Measurements from ENCODE around the gene SENP8.
"Not testable (repeated sequence)": the region's sequence is repeated elsewhere in the genome, so short reads cannot be mapped to it uniquely, and the experiment has no call there.

The SENP8 gene

DNA sequence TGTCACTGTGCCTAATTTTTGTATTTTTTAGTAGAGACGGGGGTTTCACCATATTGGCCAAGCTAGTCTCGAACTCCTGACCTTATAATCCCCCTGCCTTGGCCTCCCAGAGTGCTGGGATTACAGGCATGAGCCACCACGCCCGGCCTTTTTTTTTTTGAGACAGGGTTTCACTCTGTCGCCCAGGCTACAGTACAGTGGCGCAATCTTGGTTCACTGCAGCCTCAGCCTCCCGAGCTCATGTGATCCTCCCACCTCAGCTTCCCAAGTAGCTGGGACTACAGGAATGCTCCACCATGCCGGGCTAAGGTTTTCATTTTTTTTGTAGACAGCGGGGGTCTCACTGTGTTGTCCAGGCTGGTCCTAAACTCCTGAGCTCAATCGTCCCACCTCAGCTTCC is 53.8 kb downstream of the SENP8 start:
- not testable (repeated sequence) for H3K9me3 Mint-ChIP-seq; H3K4me3 Mint-ChIP-seq; H3K27ac Mint-ChIP-seq; H3K27me3 Mint-ChIP-seq; H3K36me3 Mint-ChIP-seq (ENCODE audit: low read depth); DNase-seq; H3K4me1 Mint-ChIP-seq (ENCODE audit: low read depth)

DNA sequence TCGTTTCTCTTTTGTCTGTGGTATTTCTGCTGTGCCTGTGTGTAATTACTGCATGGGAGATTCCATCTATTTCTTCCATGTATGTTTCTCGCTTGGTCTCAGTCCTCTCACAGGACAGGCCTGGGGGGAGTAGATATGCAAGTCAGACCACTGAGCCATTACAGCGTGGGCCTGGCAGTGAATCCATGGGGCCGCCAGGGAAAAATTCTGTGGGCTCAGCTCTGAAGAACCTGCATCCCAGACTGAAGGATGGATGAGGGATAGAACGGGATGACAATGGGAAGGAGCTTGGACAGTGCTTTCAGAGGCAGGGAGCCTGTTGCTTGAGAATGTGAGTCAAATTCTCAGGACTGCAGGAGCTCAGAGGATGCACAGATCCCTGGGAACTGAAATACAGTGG is 54.6 kb downstream of the SENP8 start:
- H3K27ac Mint-ChIP-seq: no peak overlapping the region
- no peak for DNase-seq

DNA sequence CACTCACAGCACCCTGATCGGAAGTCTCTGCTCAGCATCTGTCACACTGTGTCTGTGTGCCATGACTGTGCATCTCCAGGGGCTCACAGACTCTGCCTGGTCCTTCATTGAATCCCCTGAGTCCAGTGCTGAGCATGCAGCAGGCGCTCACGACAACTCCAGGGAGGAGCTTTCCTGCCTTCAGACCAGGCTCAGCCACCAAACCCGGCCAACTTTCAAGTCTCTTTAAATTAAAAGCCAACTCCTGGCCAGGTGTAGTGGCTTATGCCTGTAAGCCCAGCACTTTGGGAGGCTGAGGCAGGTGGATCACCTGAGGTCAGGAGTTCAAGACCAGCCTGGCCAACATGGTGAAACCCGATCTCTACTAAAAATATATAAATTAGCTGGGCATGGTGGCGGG is 55.2 kb downstream of the SENP8 start:
- Mint-ChIP-seq H3K36me3 (ENCODE audit: low read depth) (no peaks in the 10 kb centered on the region), H3K9me3 (no peaks in the 10 kb centered on the region), H3K4me1 (ENCODE audit: low read depth) (no peaks in the 10 kb centered on the region), H3K27ac (no peak overlapping the region), H3K27me3 (peaks cover 9% of the 10 kb centered on the region), H3K4me3 (no peak overlapping the region)
- no peak for DNase-seq

More for the DNA sequence above, 54.6 kb downstream of the SENP8 start:
- no peaks in the 10 kb centered on the region for H3K9me3 Mint-ChIP-seq
- H3K4me1 Mint-ChIP-seq (ENCODE audit: low read depth): no peaks in the 10 kb centered on the region
- H3K27me3 Mint-ChIP-seq: peaks cover 9% of the 10 kb centered on the region
- H3K36me3 Mint-ChIP-seq (ENCODE audit: low read depth): no peaks in the 10 kb centered on the region
- no peak overlapping the region for H3K4me3 Mint-ChIP-seq

DNA sequence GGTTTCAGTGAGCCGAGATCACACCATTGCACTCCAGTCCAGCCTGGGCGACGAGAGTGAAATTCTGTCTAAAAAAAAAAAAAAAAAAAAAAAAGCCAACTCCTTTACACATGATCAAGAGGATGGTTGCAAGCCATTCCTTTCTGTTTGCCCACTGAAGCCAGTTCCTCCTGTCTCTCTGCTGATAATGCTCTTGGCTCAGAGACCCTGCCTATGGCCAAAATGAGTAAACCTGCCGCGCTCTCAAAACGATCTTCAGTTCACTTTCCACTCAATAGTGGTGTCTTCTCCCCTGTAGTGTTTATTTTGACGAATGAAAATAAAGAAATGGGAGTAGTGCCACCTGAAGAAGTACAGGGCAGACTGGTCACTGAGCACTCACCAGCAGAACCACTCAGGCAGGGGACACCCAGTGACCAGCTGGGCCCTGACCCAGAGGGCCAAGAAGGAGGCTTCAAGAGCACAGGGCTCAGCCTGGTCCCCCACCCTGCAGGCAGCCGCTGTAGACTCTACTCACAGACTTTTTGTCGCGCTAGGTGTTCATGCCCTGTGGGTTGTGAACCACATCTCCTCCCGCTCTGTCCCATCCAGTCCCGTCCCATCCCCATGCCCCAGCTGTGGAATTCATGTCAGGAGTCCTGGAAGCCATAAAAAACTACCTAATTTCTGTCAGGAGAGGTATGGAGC is 55.8 kb downstream of the SENP8 start:
- DNase-seq: no peak
- no peak overlapping the region for H3K27ac Mint-ChIP-seq
- H3K4me1 Mint-ChIP-seq (ENCODE audit: low read depth): no peaks in the 10 kb centered on the region
- no peaks in the 10 kb centered on the region for H3K36me3 Mint-ChIP-seq (ENCODE audit: low read depth)
- H3K27me3 Mint-ChIP-seq: peaks cover 9% of the 10 kb centered on the region
- H3K4me3 Mint-ChIP-seq: no peak overlapping the region
- no peaks in the 10 kb centered on the region for H3K9me3 Mint-ChIP-seq

DNA sequence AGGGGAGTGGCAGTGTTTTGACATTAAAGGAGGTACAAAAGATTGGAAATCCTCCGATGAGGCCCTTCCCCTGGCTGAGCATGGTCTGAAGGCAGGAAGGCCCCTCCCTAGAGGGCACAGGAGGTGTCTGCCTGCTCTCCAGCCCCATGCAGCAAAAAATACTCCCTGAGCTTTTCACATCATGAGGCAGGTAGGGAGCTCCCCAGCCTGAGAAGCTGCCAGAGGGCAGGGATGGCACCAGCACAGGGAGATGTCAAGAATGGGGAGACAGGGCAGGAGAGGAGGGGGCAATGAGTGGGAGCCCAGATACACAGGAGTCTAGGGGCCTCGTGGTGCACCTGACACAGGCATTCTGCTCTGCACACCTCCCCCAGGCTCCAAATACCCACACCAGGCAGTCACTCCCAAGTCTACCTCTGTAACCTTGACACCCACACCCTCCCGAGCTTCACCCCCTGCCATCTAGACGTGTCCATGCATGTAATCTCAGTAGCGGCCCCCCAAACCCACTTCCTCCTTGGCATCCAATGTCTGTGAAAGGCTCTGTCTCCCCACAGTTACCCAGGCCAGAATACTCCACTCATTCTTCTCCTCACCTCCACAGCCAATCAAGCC is 56.5 kb downstream of the SENP8 start:
- H3K27me3 Mint-ChIP-seq: peaks cover 9% of the 10 kb centered on the region
- no peak for DNase-seq
- H3K4me3 Mint-ChIP-seq: no peak overlapping the region
- no peak overlapping the region for H3K27ac Mint-ChIP-seq
- H3K9me3 Mint-ChIP-seq: no peaks in the 10 kb centered on the region
- H3K36me3 Mint-ChIP-seq (ENCODE audit: low read depth): no peaks in the 10 kb centered on the region
- no peaks in the 10 kb centered on the region for H3K4me1 Mint-ChIP-seq (ENCODE audit: low read depth)

DNA sequence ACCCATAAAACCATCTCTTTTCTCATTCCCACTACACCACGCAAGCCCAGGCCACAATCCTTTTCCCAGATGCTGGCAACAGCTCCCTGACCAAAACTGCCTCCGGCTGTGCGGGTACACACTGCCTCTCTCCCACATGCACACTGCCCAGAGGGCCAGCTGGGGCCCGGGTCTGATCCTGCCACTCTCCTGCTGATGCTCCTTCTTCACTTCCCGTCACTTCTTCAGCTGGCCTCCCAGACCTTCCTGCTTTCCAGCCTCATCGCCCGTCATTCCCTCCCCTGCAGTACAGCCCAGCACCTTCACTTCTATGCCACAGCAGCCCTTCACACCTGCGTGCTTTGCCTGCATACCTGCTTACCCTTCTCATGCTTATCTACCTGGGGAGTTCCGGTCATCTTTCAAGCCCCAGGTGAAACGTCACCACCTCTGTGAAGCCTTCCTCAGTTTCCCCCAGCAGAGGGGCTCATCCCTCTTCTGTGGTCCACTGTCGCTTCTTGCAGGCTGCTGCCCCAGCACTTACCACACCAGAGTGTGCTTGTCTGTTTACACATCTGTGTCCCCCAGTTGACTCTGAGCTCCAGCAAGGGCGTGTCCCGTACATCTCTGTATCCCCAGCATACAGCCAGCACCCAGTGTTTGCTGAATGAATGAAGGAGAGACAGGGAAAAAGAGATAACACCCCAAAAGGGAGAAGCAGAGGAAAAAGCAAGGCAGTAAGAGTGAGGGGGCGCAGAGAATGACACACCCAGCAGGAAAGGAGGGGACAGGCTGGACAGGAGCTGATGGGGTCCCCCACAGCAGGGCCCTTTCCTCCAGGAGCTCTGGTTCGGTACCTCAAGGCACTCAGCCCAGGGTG is 57.2 kb downstream of the SENP8 start:
- no peak overlapping the region for H3K4me3 Mint-ChIP-seq
- H3K9me3 Mint-ChIP-seq: no peaks in the 10 kb centered on the region
- no peak overlapping the region for H3K27ac Mint-ChIP-seq
- DNase-seq: no peak
- no peaks in the 10 kb centered on the region for H3K4me1 Mint-ChIP-seq (ENCODE audit: low read depth)
- peaks cover 9% of the 10 kb centered on the region for H3K27me3 Mint-ChIP-seq
- H3K36me3 Mint-ChIP-seq (ENCODE audit: low read depth): no peaks in the 10 kb centered on the region

DNA sequence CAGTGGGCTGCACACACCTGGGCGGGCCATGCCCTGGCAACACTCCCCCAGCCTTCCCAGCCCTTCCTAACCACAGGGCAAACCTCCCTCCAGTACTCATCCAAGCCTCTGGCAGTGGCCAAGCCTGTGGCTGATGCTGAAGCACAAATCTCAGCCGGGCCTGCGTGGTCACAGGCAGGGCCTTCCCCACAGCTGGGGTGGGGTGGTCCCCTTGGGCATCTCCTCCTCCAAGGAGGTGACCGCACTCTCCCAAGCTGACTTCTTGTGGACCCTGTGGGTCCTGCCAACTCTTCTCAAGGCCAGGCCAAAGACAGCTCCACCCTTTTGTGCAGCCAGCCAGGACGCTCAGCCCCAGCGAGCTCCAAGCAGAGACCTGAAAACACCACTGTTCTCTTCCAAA is 58.0 kb downstream of the SENP8 start:
- Mint-ChIP-seq H3K27ac (no peak overlapping the region), H3K4me1 (ENCODE audit: low read depth) (no peaks in the 10 kb centered on the region), H3K4me3 (no peak overlapping the region), H3K9me3 (no peaks in the 10 kb centered on the region), H3K36me3 (ENCODE audit: low read depth) (no peaks in the 10 kb centered on the region), H3K27me3 (peaks cover 14% of the 10 kb centered on the region)
- DNase-seq: no peak

DNA sequence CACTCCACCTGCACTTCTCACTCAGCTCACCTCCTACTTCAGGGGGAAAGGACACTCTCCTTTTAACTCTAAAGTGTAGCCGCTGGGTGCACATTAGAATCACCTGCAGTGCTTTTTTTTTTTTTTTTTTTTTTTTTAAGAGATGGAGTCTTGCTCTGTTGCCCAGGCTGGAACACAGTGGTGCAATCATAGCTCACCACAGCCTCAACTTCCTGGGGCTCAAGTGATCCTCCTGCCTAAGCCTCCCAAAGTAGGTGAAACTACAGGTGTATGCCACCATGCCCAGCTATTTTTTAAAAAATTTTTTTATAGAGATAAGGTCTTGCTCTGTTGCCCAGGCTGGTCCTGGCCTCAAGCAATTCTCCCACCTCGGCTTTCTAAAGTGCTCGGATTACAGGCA is 58.5 kb downstream of the SENP8 start:
- H3K27me3 Mint-ChIP-seq: peaks cover 19% of the 10 kb centered on the region
- no peak overlapping the region for H3K27ac Mint-ChIP-seq
- H3K36me3 Mint-ChIP-seq (ENCODE audit: low read depth): no peaks in the 10 kb centered on the region
- no peak for DNase-seq
- H3K4me1 Mint-ChIP-seq (ENCODE audit: low read depth): no peaks in the 10 kb centered on the region
- no peak overlapping the region for H3K4me3 Mint-ChIP-seq
- H3K9me3 Mint-ChIP-seq: no peaks in the 10 kb centered on the region

DNA sequence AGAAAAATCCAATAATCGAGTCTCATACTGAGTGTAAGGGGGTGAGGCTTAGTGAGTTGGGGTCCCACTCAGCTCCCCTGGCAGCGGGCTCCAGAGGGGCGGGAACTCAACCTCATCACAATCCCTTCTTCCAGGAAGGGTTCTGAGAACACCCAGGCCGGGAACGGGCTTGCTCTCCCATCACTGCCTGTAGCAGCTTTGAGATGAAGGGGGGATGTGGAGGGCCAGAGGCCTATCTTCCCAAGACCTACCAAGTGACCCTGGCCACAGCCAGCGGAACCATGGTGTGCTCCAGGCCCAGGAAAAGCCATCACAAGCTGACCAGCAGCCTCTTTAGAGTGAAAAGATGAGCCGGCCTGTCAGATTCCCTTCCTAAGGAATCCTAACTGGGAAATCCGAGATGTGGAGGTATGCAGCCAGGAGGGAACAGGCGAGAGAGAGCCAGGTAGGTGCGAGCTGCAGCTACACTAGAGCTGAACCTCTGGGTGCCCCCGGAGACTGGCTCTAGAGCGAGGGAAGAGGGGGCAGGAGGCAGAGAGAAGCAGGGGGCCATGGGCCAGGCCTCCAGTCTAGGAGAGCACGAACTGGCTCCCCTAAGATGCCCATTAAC is 60.9 kb downstream of the SENP8 start:
- H3K9me3 Mint-ChIP-seq: no peaks in the 10 kb centered on the region

DNA sequence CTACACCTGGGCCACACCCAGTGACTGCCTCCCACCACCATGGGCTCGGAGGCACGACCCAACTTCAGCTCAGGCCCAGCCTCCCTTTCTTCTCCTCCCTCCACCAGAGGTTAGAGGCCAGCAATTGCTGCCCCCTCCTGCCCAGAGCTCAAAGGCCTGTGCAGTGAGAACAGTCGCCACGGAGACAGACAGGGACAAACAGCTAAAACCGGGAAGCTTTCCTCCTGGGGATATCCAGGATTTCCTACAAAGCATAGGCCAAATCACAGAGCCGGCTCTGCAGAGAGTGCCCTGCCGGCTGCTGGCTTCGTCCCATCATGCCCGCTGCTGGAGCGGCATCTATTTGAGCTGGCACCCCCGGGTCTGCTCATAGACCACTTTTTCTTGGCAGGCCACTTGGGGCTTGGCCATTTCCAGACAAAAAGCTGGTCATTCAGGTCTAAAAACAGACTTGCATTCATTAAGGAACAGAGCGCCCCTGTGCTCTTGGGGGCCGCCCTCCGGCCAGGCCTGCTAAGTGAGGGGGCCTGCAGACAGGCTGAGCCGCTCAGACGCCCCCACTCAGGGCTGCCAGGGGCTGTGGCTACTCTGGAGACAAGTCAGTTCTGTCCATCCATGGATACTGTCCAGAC is 61.9 kb downstream of the SENP8 start:
- Mint-ChIP-seq H3K4me3 (no peak overlapping the region), H3K36me3 (ENCODE audit: low read depth) (no peaks in the 10 kb centered on the region), H3K9me3 (no peaks in the 10 kb centered on the region), H3K4me1 (ENCODE audit: low read depth) (no peaks in the 10 kb centered on the region), H3K27me3 (peaks cover 42% of the 10 kb centered on the region), H3K27ac (no peak overlapping the region)
- DNase-seq: no peak

More for the DNA sequence above, 60.9 kb downstream of the SENP8 start:
- H3K4me1 Mint-ChIP-seq (ENCODE audit: low read depth): no peaks in the 10 kb centered on the region
- no peaks in the 10 kb centered on the region for H3K36me3 Mint-ChIP-seq (ENCODE audit: low read depth)
- peaks cover 40% of the 10 kb centered on the region for H3K27me3 Mint-ChIP-seq
- no peak overlapping the region for H3K4me3 Mint-ChIP-seq
- no peak overlapping the region for H3K27ac Mint-ChIP-seq
- DNase-seq: no peak

DNA sequence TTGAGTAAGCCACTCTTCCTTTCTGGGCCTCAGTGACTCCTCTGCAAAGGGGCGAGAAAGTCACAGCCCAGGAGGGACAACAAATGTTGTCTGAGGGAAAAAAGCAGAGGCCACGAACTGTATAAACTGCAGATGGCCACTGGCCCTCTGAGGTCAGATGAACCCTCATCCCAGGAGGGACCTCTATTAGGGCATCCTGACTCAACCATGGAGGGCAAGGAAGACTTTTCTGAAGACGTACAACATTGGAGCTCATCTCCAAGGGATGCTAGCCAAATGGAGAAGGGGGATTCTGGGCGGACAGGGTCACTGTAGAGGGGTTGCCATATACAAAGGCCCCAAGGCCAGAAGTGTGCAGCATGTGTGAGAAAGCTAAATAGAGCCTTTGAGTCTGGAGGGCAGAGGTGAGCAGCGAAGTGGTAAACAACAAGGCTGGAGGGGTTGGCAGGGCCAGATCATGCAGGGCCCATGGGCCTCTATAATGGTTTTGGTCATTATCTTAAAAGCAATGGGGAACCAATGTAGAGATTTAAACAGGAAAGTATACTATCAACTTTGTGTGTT is 62.6 kb downstream of the SENP8 start:
- peaks cover 41% of the 10 kb centered on the region for H3K27me3 Mint-ChIP-seq
- no peak for DNase-seq
- H3K36me3 Mint-ChIP-seq (ENCODE audit: low read depth): no peaks in the 10 kb centered on the region
- no peaks in the 10 kb centered on the region for H3K9me3 Mint-ChIP-seq
- no peak overlapping the region for H3K27ac Mint-ChIP-seq
- H3K4me1 Mint-ChIP-seq (ENCODE audit: low read depth): no peaks in the 10 kb centered on the region
- no peak overlapping the region for H3K4me3 Mint-ChIP-seq

DNA sequence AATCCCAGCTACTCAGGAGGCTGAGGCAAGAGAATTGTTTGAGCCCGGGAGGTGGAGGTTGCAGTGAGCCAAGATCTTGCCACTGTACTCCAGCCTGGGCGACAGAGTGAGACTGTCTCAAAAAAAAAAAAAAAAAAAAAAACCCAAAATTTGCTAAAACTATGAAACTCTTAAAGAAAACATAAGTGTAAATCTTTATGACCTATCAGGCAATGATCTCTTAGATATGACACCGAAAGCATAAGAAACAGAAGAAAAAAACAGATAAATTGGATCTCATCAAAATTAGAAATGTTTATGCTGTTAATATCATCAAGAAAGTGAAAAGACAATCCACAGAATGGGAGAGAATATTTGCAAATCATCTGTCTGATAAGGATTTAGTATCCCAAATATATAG is 64.0 kb downstream of the SENP8 start:
- no peaks in the 10 kb centered on the region for H3K9me3 Mint-ChIP-seq
- DNase-seq: no peak
- no peaks in the 10 kb centered on the region for H3K4me1 Mint-ChIP-seq (ENCODE audit: low read depth)
- H3K27me3 Mint-ChIP-seq: peaks cover 41% of the 10 kb centered on the region
- no peak overlapping the region for H3K4me3 Mint-ChIP-seq
- H3K36me3 Mint-ChIP-seq (ENCODE audit: low read depth): no peaks in the 10 kb centered on the region
- no peak overlapping the region for H3K27ac Mint-ChIP-seq

DNA sequence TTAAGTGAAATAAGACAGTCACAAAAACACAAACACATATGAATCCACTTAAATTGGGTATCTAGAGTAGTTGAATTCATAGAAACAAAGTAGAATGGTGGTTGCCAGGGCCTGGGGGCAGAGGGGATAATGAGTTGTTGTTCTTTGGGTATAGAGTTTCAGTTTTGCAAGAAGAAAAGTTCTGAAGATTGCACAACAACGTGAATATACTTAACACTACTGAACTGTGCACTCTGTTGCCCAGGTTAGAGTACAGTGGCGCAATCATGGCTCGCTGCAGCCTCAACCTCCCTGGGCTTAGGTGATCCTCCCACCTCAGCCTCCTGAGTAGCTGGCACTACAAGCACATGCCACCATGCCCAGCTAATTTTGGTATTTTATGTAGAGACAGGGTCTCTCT is 64.5 kb downstream of the SENP8 start:
- Mint-ChIP-seq H3K27ac (no peak overlapping the region), H3K36me3 (ENCODE audit: low read depth) (no peaks in the 10 kb centered on the region), H3K9me3 (no peaks in the 10 kb centered on the region), H3K4me3 (no peak overlapping the region), H3K4me1 (ENCODE audit: low read depth) (no peaks in the 10 kb centered on the region), H3K27me3 (peaks cover 44% of the 10 kb centered on the region)
- DNase-seq: no peak

DNA sequence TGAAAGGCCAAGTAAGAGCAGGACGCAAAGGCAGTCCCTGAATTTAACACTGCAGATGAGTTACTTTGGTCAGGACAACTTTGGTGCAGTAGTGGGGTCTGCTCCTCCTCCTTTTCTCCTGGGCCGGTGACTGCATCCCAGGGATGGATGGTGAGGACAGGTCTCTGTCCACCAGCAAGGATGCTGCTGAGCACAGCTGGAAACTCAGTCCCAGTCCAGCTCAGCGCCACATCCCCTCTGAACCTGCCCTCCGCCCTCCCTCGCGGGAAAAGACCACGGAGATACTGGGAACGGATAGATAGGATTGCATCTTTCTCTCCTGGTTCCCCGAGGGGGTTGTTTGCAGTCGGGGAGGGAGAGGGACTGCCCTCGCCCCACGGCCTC is 65.6 kb downstream of the SENP8 start:
- no peaks in the 10 kb centered on the region for H3K4me1 Mint-ChIP-seq (ENCODE audit: low read depth)
- peaks cover 50% of the 10 kb centered on the region for H3K27me3 Mint-ChIP-seq
- H3K36me3 Mint-ChIP-seq (ENCODE audit: low read depth): no peaks in the 10 kb centered on the region
- no peaks in the 10 kb centered on the region for H3K9me3 Mint-ChIP-seq
- no peak overlapping the region for H3K4me3 Mint-ChIP-seq
- no peak for DNase-seq
- no peak overlapping the region for H3K27ac Mint-ChIP-seq

Data from activated T-cell treated with anti-CD3 and anti-CD28 coated beads, Interleukin-2, amount 50 U/mL, for 24 hours (primary cell).